Measurements from ENCODE around the gene FAM240B.

The FAM240B gene

GRCh38 chr9:38697776-38698300 lies 22.1 kb downstream of the FAM240B start:
- no peak for DNase-seq

DNA sequence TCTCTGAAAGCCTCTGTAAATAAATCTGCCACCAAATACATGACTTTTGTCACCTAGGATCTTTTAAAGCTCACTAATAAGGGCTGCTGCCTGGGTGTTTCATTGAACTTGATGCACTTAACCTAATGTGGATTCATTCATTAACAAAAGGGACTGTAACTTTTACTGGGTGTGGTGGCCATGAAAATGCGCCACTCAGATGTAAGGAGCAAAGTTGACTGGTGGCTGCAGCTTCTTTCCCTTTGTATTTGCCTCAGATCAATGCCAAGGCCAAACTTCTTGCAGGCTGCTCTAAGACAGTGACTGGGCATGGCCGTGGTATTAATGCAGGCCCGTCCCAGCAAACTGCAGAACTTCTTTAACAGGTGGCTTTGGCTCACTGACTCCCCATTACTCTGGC lies 22.9 kb downstream of the FAM240B start:
- DNase-seq = no peak

DNA sequence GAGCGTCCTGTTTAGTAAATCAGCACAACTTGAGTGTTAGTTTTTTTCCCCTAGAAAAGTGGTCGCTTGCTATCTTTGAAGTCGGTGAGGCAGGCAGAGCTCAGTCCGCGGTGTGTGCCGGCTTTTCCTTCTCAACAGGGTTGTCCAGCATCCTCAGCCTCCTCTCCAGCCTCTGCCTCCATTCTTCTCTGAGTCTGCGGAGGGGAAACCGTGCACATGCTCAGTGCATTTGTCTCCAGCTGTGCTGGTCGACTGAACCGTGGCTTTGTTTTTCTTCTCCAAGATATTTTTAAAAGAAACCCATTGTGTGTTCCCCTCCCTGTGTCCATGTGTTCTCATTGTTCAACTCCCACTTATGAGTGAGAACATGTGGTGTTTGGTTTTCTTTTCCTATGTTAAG lies 25.3 kb downstream of the FAM240B start:
- no peak for DNase-seq

DNA sequence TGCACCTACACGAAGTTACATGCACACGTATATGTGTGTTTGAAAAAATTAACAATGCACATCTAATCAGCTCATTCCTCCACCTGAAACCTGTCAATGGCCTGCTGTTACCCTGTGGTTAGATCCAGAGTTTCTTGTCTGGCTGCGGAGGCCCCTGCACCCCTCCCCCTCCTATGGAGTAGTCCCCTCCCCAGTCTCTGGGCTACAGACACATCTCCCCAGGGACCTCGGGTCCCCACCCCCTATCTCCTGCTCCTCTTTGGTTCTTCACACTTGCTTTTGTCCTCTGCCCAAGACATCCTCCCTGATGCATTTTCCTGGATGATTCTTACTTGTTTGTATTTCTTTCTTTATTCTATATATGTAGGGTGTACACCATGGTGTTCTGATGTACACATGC lies 27.2 kb downstream of the FAM240B start:
- no peak for DNase-seq

GRCh38 chr9:38690574-38690973 lies 29.4 kb downstream of the FAM240B start:
- no peak for DNase-seq

DNA sequence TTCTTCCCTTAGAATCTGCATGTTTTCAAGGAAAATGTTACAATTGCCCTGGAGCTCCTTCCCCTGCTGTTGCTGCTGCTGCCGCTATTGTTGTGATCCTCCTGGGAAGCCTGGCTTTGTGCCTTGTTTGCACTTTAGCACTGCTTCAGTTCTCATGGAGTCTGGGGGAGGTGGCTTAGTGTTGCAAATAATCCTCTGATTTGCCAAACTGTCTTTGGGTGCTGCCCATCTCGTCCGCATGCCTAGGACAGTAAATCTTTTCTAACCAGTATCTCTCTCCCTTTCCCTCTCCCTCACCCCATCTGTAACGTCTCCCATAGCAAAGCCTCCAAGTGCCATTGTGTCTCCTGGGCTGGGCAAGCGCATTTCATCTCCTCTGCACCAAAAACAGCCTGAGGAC lies 30.3 kb downstream of the FAM240B start:
- no peak for DNase-seq

DNA sequence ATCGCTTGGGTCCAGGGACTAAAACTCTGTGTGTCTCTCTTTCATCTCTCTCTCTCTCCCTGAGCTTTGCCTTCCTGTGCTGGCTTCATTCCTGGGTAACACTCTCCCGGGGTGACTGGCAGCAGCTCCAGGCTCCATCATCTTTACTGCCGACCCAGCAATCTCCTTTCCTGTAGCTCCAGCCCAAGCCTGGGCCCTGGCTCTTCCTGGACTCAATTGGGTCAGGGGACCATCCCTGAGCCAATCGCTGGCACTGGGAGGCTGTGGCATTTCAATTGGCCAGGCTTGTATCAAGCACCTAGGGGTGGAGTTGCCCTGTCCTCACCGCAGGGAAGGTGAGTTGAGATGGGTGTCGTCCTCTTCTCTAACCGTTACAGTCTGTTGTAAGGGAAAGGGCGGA lies 31.9 kb downstream of the FAM240B start:
- DNase-seq = no peak

DNA sequence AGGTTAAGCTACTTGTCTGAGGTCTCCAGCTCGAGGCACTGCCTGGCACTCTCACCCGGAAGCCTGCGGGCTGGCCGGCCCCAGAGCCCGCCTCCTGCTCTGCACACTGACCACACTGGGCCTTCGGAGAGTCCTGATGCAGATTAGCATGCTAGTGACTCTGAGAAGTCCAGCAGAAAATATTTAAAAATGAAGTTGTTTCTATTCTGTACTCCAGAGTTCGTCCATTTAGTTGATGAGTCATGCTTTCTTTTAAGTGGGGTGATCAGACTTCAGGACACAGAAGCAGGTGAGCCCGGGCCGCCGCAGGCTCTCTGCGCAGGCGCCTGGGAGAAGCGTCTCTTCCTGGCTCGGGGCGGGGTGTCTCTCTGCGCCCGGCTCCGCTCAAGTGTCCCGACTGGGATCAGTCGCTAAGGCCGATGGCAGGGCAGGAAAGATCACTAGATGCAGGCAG lies 32.5 kb downstream of the FAM240B start:
- no peak for DNase-seq

- no peak for DNase-seq
Measured at GRCh38 chr9:38686933-38687332, 33.0 kb downstream of the FAM240B start.

- no peak for DNase-seq
Measured at GRCh38 chr9:38685535-38685934, 34.4 kb downstream of the FAM240B start.

DNA sequence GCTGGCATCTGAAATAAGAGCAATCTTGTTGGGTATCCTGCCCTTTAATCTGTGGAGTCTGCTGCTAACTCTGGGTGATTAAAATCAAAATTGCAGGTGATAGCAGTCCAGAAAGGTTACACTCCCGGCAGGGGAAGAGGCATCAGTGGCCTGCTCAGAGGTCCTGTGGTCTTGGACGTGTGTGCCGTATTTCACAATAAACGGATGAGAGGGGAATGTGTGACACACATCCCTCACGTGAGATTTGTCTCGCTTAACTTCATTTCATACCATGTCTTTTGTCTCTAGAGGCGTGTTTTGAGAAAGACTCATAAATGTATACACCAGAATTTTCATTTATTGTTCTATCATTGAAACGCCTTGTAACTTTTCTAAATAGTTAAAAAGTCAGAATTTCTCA lies 36.6 kb downstream of the FAM240B start:
- DNase-seq = no peak

GRCh38 chr9:38682713-38683112 lies 37.2 kb downstream of the FAM240B start:
- peak; percentile 63 for DNase-seq

DNA sequence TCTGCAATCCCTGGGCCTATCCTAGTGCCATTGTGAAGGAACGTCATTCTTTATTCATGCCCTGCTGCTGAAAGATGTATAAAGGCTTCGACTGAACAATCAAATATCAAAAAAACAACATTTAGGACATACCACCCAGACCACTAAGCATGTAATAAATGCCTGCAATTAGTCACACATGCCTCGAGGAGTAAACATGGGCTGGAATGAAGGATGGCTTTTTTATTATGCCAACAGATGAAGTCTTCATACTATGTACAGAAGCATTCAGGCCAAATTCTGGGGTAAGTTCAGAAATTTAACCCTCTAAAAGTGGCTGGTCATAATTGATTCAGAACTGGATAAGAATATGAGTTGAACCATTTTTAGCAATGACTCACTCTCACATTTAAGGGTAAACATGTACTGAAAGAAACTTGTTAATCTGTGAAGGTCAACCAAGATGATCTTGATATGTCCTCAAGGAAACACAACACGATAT lies 38.1 kb downstream of the FAM240B start:
- peak; percentile 28 for DNase-seq

DNA sequence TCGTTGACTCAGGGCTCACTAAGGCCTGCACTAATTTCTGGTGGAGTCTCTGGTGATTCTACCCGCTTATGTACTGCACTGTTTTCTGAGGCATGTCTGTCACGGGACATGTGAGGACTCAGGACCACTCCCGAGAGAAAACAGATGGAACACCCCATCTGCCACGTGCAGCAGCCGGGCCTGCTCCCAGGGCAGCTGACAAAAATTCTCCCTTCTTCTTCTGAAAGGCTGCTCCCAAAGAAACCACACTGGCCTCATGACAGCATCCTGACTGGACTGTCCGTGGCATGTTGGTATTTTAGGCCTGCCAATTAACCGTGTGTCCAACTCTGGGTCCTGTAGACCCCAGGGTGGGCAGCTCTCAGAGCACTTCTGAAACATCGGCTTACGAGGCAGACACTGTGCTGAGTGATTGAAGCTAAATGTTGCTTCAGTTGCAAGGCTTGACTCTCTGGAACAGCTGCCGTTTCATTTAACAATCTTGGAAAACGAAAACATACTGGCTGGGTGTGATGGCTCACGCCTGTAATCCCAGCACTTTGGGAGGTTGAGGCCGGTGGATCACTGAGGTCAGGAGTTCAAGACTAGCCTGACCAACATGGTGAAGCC lies 39.0 kb downstream of the FAM240B start:
- DNase-seq = no peak

- no peak for DNase-seq
Measured at GRCh38 chr9:38677660-38678303, 42.2 kb downstream of the FAM240B start.

GRCh38 chr9:38675831-38676230 lies 44.1 kb downstream of the FAM240B start:
- DNase-seq = no peak

DNA sequence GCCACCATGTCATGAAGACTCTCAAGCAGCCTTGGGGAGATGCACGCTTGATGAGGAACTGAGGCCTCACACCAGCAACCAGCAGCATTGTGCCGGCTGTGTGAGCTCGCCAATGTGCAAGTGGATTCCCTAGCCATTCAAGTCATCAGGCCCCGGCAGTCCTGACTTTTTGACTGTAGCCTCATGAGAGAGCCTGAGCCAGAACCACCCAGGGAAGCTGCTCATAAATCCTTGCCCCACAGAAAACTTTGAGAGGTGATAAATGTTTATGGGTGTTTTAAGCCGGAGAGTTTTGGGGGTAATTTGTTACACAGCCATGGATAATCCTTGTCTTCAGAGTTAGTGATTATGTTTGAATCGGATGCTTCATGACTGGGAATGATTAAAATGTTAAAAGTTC lies 44.7 kb downstream of the FAM240B start:
- DNase-seq = no peak

DNA sequence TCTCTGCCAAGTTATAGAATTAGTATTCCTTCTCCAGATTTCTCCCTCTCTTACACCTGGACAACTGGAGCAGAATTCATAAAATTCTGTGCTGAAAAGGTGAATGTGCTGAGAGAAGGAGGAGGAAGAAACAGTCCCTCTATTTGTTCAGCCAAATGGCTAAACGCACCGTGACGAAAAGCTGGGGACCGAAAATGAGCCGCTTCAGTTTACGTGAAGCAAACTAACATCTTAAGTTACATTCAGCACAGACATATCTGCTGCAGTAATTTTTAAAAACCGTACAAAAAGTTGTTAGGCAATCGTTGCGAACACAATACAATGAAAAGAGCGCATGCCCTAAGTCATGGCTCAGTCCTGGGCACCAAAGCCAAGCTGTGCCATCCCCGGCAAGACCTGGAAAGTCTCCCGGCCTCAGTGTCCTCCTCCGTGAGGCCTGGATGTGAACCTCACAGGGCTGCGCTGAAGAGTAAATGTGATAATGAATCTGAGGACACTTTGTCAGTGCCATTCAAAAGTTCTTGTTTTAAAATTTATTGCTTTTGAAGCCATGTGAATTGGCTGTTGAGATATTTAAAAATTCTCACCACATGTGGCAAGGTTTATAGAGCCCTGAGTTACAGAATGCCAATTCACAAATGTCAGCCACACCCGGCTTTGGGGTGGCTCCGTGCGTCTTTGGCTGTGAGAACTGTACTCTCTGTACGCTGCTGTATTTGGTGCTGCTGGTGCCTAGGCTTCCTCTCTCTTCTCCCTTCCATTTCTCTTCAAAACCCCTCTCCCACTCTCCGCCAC lies 46.3 kb downstream of the FAM240B start:
- DNase-seq = no peak

DNA sequence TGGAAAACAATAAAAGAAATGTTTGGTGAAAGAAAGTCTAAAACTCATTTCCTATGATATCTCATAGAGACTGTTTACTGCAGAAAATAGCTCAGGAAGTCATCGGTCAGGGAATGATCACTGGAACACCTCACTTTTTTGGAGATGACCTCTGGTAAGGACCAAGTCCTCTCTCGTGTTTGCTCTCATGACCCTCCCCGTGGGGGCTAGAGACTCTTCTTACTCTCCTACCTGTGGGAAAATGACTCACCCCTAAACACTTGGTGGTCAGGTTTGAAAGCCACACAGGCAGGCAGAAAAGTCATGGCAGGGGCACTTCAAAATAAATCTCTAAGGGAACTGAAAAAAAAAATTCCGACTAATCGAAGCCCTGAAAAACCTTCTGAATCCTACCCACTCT lies 48.2 kb downstream of the FAM240B start:
- DNase-seq = no peak

GRCh38 chr9:38671372-38671731 lies 48.6 kb downstream of the FAM240B start:
- DNase-seq = no peak

DNA sequence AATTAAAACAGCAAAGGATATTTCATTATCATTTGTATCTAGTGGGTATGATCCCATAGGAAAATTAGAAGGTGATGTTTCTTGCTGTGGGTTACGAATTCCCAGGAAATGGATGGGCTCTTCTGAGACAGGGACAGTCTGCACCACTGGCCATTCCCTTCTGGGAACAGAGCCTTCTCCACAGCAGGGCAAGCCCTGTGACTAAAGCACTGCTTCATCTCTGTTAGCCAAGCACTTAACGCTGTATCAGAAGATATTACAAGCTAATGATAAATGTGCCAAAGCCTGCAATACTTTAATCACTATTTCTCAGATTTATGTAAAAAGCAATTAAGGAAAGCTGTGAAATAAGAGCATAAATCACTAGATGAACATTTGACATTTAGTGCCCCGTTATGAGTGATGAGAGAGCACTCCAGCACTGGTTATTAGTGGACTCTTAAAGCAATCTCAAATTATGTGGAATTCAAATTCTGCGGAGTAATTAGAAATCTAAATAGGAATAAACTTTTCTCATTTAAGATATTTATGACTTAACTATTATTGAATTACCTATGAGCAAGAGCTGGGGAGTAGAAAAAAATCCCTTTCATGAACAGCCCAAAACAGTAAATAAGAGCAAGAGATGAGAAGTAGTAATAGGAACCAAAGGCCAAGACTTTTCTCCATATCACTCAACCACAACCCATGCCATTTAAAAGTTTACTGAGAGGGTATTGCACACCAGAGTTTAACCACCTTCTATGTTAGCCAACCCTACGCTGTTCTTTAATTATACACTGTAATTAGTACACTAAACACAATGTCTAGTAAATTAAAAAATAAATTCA lies 49.2 kb downstream of the FAM240B start:
- DNase-seq = no peak

DNA sequence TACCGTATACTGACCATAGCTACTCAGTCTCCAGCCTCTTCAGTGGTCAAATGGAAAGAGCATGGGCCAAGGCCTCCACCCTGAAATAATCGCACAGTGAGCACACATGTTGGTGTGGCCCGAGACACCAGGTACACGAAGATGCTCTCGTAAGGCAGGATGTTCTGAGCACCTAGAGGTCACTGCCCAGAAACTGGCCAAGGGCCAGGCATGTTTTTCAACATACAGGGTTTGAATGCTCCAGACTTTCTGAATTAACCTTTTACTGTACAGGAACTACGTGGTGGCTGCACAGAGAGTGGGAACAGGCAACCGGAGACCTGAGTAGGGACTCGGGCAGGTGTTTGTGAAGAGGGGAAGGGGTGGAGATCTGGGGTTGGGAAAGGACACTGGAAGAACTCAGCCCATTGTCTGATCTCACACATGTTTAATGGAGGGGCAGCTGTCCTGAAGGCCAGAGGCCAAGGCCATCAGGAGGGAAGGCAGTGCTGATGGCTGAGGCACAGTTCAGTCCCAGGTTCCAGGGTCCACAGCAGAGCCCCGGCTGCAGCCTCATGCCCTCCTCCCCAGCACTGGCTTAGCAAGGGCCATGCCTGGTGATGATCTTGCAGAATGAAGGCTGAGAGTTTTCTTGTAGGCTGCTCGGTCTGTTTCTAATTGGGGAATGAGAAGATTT lies 51.0 kb downstream of the FAM240B start:
- DNase-seq = no peak
